ENCODE results near the gene KCNIP4. TPM values are rescaled to one million over a fixed set of nuclear protein-coding genes. Genes with fewer than 3 reads are reported as not detected.
A peak's percentile ranks its signal among the peaks of the same experiment; 100 is the strongest.

KCNIP4 gene
- total and polyA plus RNA-seq, 2 experiments from 2014 or later = 0.14 to 0.63 TPM

GRCh38 chr4:21411086-21411485, 537.5 kb downstream of the KCNIP4 start:
- DNase-seq (ENCODE audit: low spot score) (no peak), ATAC-seq (no peak)
- Histone ChIP-seq H3F3A (replicated peaks; ENCODE audit: low read depth) (no peaks in the 10 kb centered on the region), H3K4me3 (no peak overlapping the region), H3K36me3 (ENCODE audit: insufficient read depth) (no peaks in the 10 kb centered on the region), H4K20me1 (replicated peaks; ENCODE audit: insufficient read depth) (no peaks in the 10 kb centered on the region), H3K79me2 (replicated peaks; ENCODE audit: insufficient read depth) (no peaks in the 10 kb centered on the region), H3K4me2 (no peak overlapping the region), H2AFZ (no peak overlapping the region), H3K4me1 (ENCODE audit: insufficient read depth) (no peaks in the 10 kb centered on the region), H3K9me2 (ENCODE audit: insufficient read depth) (peaks cover 11% of the 10 kb centered on the region; the same call in 1 of the 2 replicates), H3K27me3 (ENCODE audit: insufficient read depth) (no peaks in the 10 kb centered on the region), H3K27ac (ENCODE audit: low read depth) (no peak overlapping the region)
- peaks cover 4% of the 10 kb centered on the region for H3K27me3 Mint-ChIP-seq (ENCODE audit: insufficient read depth, low read depth, poor library complexity)
- no peaks in the 10 kb centered on the region for H3K36me3 Mint-ChIP-seq (ENCODE audit: low read depth)
- no peak for TF ChIP-seq ZNF462 (CRISPR knock-in tag; IDR thresholded peaks at IDR 0.05)
- TF ChIP-seq NANOG (IDR thresholded peaks at IDR 0.05; ENCODE audit: borderline replicate concordance) = no peak
- no peak for TF ChIP-seq EZH2 (IDR thresholded peaks at IDR 0.05; ENCODE audit: low read depth, unreplicated experiment)
- H3K4me1 Mint-ChIP-seq = no peaks in the 10 kb centered on the region
- H3K27ac Mint-ChIP-seq = no peak overlapping the region
- no peaks in the 10 kb centered on the region for H3K9me3 Mint-ChIP-seq
- no peak overlapping the region for H3K4me3 Mint-ChIP-seq

GRCh38 chr4:21410372-21410771, 538.2 kb downstream of the KCNIP4 start:
- Mint-ChIP-seq H3K4me3 (no peak overlapping the region), H3K27ac (no peak overlapping the region), H3K9me3 (no peaks in the 10 kb centered on the region), H3K4me1 (no peaks in the 10 kb centered on the region), H3K27me3 (ENCODE audit: insufficient read depth, low read depth, poor library complexity) (peaks cover 2% of the 10 kb centered on the region), H3K36me3 (ENCODE audit: low read depth) (no peaks in the 10 kb centered on the region)
- Histone ChIP-seq H3K9me2 (ENCODE audit: insufficient read depth) (peaks cover 11% of the 10 kb centered on the region; the same call in 1 of the 2 replicates), H3K4me3 (no peak overlapping the region), H3K27me3 (ENCODE audit: insufficient read depth) (no peaks in the 10 kb centered on the region), H3K79me2 (replicated peaks; ENCODE audit: insufficient read depth) (no peaks in the 10 kb centered on the region), H3K27ac (ENCODE audit: low read depth) (no peak overlapping the region), H4K20me1 (replicated peaks; ENCODE audit: insufficient read depth) (no peaks in the 10 kb centered on the region), H3K36me3 (ENCODE audit: insufficient read depth) (no peaks in the 10 kb centered on the region), H2AFZ (no peak overlapping the region), H3K4me2 (no peak overlapping the region), H3K4me1 (ENCODE audit: insufficient read depth) (no peaks in the 10 kb centered on the region), H3F3A (replicated peaks; ENCODE audit: low read depth) (no peaks in the 10 kb centered on the region)
- ATAC-seq = no peak; the same call in 2 of the 3 replicates
- no peak for DNase-seq (ENCODE audit: low spot score)
- TF ChIP-seq CTCF (conservative IDR thresholded peaks at IDR 0.05; ENCODE audit: low read depth in 2 of 2) (peak in 1 of 2 experiments; percentile 23; a peak in 1 of 4 replicates), ZNF462 (CRISPR knock-in tag; IDR thresholded peaks at IDR 0.05) (no peak)
